ENCODE measurements around the gene UBE2S.

Gene UBE2S

DNA sequence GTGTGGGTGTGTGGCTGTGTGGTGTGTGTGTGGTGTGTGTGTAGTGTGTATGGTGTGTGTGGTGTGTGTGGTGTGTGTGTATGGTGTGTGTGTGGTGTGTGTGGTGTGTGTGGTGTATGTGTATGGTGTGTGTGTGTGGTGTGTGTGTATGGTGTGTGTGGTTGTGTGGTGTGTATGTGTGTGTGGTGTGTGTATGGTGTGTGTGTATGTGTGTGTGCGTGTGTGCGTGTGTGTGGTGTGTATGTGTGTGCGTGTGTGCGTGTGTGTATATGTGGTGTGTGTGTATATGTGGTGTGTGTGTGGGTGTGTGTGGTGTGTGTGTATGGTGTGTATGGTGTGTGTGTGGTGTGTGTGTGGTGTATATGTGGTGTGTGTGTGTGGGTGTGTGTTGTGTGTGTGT is 27.4 kb upstream of the UBE2S start:
- no peak for TF ChIP-seq EGR1 (IDR thresholded peaks at IDR 0.05)
- TF ChIP-seq, protein P1, sequence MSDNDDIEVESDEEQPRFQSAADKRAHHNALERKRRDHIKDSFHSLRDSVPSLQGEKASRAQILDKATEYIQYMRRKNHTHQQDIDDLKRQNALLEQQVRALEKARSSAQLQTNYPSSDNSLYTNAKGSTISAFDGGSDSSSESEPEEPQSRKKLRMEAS (IDR thresholded peaks at IDR 0.05), result no peak
- no peak for TF ChIP-seq FOXM1 (IDR thresholded peaks at IDR 0.05; ENCODE audit: borderline replicate concordance, low read depth)
- TF ChIP-seq ZBTB7A (IDR thresholded peaks at IDR 0.05; ENCODE audit: low read depth), result no peak
- TF ChIP-seq, protein P2, sequence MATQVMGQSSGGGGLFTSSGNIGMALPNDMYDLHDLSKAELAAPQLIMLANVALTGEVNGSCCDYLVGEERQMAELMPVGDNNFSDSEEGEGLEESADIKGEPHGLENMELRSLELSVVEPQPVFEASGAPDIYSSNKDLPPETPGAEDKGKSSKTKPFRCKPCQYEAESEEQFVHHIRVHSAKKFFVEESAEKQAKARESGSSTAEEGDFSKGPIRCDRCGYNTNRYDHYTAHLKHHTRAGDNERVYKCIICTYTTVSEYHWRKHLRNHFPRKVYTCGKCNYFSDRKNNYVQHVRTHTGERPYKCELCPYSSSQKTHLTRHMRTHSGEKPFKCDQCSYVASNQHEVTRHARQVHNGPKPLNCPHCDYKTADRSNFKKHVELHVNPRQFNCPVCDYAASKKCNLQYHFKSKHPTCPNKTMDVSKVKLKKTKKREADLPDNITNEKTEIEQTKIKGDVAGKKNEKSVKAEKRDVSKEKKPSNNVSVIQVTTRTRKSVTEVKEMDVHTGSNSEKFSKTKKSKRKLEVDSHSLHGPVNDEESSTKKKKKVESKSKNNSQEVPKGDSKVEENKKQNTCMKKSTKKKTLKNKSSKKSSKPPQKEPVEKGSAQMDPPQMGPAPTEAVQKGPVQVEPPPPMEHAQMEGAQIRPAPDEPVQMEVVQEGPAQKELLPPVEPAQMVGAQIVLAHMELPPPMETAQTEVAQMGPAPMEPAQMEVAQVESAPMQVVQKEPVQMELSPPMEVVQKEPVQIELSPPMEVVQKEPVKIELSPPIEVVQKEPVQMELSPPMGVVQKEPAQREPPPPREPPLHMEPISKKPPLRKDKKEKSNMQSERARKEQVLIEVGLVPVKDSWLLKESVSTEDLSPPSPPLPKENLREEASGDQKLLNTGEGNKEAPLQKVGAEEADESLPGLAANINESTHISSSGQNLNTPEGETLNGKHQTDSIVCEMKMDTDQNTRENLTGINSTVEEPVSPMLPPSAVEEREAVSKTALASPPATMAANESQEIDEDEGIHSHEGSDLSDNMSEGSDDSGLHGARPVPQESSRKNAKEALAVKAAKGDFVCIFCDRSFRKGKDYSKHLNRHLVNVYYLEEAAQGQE (IDR thresholded peaks at IDR 0.05; ENCODE audit: low read depth), result no peak
- no peak for TF ChIP-seq CREB1 (IDR thresholded peaks at IDR 0.05; ENCODE audit: low read depth)
- no peak for TF ChIP-seq RAD21 (IDR thresholded peaks at IDR 0.05; ENCODE audit: low read depth)
- no peak for TF ChIP-seq YY1 (IDR thresholded peaks at IDR 0.05; ENCODE audit: low read depth)
- TF ChIP-seq, protein P3, sequence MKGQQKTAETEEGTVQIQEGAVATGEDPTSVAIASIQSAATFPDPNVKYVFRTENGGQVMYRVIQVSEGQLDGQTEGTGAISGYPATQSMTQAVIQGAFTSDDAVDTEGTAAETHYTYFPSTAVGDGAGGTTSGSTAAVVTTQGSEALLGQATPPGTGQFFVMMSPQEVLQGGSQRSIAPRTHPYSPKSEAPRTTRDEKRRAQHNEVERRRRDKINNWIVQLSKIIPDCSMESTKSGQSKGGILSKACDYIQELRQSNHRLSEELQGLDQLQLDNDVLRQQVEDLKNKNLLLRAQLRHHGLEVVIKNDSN (IDR thresholded peaks at IDR 0.05), result no peak
- no peak for TF ChIP-seq TAF1 (IDR thresholded peaks at IDR 0.05; ENCODE audit: low read depth)
- TF ChIP-seq TEAD4 (IDR thresholded peaks at IDR 0.05), result no peak
- no peak for TF ChIP-seq TCF12 (IDR thresholded peaks at IDR 0.05; ENCODE audit: low read depth)
- TF ChIP-seq NFIC (IDR thresholded peaks at IDR 0.05), result no peak
- TF ChIP-seq CEBPB (IDR thresholded peaks at IDR 0.05), result no peak
- TF ChIP-seq EP300 (IDR thresholded peaks at IDR 0.05; ENCODE audit: borderline replicate concordance), result no peak

DNA sequence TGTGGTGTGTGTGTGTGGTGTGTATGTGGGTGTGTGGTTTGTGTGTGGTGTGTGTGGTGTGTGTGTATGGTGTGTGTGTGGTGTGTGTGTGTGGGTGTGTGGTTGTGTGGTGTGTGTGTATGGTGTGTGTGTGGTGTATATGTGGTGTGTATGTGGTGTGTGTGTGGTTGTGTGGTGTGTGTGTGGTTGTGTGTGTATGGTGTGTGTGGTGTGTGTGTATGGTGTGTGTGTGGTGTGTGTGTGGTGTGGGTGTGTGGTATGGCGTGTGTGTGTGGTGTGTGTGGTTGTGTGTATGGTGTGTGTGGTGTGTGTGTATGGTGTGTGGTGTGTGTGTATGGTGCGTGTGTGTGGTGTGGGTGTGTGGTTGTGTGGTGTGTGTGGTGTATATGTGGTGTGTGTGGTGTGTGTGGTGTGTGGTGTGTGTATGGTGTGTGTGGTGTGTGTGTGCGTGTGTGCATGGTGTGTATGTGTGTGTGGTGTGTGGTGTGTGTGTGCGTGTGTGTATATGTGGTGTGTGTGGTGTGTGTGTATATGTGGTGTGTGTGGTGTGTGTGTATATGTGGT is 26.9 kb upstream of the UBE2S start:
- TF ChIP-seq CREB1 (IDR thresholded peaks at IDR 0.05; ENCODE audit: low read depth), result no peak
- TF ChIP-seq, protein P2 (IDR thresholded peaks at IDR 0.05; ENCODE audit: low read depth), result no peak
- no peak for TF ChIP-seq ZBTB7A (IDR thresholded peaks at IDR 0.05; ENCODE audit: low read depth)
- no peak for TF ChIP-seq EP300 (IDR thresholded peaks at IDR 0.05; ENCODE audit: borderline replicate concordance)
- TF ChIP-seq YY1 (IDR thresholded peaks at IDR 0.05; ENCODE audit: low read depth), result no peak
- TF ChIP-seq RAD21 (IDR thresholded peaks at IDR 0.05; ENCODE audit: low read depth), result no peak
- no peak for TF ChIP-seq TCF12 (IDR thresholded peaks at IDR 0.05; ENCODE audit: low read depth)
- TF ChIP-seq FOXM1 (IDR thresholded peaks at IDR 0.05; ENCODE audit: borderline replicate concordance, low read depth), result no peak

DNA sequence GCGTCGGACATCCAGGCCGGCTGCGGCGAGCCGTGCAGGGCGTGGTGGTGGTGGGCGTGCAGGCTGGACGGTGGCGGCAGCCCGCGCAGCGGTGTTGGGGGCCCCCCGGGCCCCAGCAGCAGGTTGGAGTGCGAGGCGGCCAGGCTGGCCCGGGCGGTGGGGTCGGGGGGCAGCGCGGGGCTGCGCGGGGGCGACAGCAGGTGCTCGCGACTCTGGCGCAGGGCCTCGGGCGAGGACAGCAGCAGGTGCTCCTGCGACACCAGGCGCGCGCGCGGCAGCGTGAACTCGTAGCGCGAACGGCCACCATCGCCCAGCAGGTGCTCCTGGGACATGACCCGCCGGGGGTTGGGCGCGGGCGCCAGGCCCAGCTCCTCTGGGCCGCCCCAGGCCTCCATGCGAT is 25.7 kb upstream of the UBE2S start:
- no peak for TF ChIP-seq EGR1 (IDR thresholded peaks at IDR 0.05)
- TF ChIP-seq TAF1 (IDR thresholded peaks at IDR 0.05; ENCODE audit: low read depth), result no peak
- TF ChIP-seq FOXM1 (IDR thresholded peaks at IDR 0.05; ENCODE audit: borderline replicate concordance, low read depth), result no peak
- TF ChIP-seq YY1 (IDR thresholded peaks at IDR 0.05; ENCODE audit: low read depth), result no peak
- TF ChIP-seq, protein P2 (IDR thresholded peaks at IDR 0.05; ENCODE audit: low read depth), result no peak

DNA sequence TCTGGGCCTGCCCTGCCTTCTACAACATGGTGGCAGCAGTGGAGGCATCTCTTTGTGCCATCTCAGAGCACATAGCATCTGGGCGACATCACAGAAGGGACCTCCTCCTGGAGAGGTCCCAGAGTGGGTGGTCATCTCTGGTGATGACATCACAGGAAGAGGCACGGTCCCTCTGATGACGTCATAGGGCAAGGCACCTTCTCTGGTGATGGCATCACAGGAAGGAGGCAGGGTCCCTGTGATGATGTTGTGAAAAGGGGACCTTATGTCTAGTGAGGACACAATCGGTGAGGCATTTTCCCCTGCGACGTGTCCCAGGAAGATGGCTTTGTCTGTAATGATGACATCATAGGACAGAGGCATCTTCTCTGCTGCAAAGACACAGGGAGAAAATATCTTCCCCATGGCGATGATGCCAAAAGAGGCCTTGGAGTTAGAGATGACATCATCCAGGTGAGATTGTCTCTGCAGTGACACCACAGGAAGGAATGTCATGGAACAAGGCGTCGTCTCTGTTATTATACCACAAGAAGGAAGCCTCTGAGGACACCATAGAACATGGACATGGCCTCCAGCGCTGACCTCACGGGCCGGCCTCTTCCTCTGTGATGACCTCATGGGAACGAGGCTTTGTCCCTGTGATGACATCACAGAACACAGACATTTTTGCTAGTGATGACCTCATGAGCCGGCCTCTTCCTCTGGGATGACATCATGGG is 24.8 kb upstream of the UBE2S start:
- TF ChIP-seq CREB1 (IDR thresholded peaks at IDR 0.05; ENCODE audit: low read depth) (peak; percentile 44; the same call in 1 of the 2 replicates), RAD21 (IDR thresholded peaks at IDR 0.05; ENCODE audit: low read depth) (no peak)

DNA sequence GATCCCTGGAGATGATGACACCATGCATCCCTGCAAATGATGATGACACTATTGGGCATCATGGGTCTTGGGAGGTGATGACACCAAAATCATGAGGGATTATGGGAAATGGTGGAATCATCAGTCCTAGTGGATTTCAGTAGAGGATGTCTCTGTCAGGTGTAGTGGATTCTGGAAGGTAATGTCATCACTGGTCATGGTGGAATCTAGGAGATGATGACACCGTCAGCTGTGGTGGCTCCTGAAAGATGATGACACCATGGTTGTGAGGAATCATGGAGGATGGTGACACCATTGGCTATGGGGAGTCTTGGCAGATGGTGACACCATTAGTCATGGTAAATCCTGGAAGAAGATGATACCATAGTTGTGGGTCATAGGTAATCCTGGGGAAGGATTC is 23.6 kb upstream of the UBE2S start:
- TF ChIP-seq, protein P2 (IDR thresholded peaks at IDR 0.05; ENCODE audit: low read depth), result no peak
- TF ChIP-seq FOXM1 (IDR thresholded peaks at IDR 0.05; ENCODE audit: borderline replicate concordance, low read depth), result no peak
- TF ChIP-seq NFIC (IDR thresholded peaks at IDR 0.05), result no peak
- TF ChIP-seq YY1 (IDR thresholded peaks at IDR 0.05; ENCODE audit: low read depth), result no peak
- TF ChIP-seq, protein P1 (IDR thresholded peaks at IDR 0.05), result no peak
- no peak for TF ChIP-seq EP300 (IDR thresholded peaks at IDR 0.05; ENCODE audit: borderline replicate concordance)
- no peak for TF ChIP-seq TCF12 (IDR thresholded peaks at IDR 0.05; ENCODE audit: low read depth)
- no peak for TF ChIP-seq CEBPB (IDR thresholded peaks at IDR 0.05)
- no peak for TF ChIP-seq ZBTB7A (IDR thresholded peaks at IDR 0.05; ENCODE audit: low read depth)
- no peak for TF ChIP-seq TEAD4 (IDR thresholded peaks at IDR 0.05)
- TF ChIP-seq TAF1 (IDR thresholded peaks at IDR 0.05; ENCODE audit: low read depth), result no peak
- TF ChIP-seq, protein P3 (IDR thresholded peaks at IDR 0.05), result no peak
- TF ChIP-seq EGR1 (IDR thresholded peaks at IDR 0.05), result no peak
- TF ChIP-seq CREB1 (IDR thresholded peaks at IDR 0.05; ENCODE audit: low read depth), result no peak
- no peak for TF ChIP-seq RAD21 (IDR thresholded peaks at IDR 0.05; ENCODE audit: low read depth)

Measured in Ishikawa (cell line).